GM19025 (cell line): ENCODE measurements around the gene TRIM6.
A peak's percentile ranks its signal among the peaks of the same experiment; 100 is the strongest.
"Not testable (repeated sequence)": the region's sequence is repeated elsewhere in the genome, so short reads cannot be mapped to it uniquely, and the experiment has no call there.

ENCODE experiments used
- ATAC-seq: cut with Tn5 transposase; IDR thresholded peaks from one replicate; pipeline ENCODE4 v1.9.1; 2021; ENCODE audit warnings: mild to moderate bottlenecking, low read depth, moderate library complexity; ENCODE audit not compliant: unreplicated experiment

TRIM6 gene, protein sequence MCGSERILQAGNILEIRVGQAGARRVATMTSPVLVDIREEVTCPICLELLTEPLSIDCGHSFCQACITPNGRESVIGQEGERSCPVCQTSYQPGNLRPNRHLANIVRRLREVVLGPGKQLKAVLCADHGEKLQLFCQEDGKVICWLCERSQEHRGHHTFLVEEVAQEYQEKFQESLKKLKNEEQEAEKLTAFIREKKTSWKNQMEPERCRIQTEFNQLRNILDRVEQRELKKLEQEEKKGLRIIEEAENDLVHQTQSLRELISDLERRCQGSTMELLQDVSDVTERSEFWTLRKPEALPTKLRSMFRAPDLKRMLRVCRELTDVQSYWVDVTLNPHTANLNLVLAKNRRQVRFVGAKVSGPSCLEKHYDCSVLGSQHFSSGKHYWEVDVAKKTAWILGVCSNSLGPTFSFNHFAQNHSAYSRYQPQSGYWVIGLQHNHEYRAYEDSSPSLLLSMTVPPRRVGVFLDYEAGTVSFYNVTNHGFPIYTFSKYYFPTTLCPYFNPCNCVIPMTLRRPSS

DNA sequence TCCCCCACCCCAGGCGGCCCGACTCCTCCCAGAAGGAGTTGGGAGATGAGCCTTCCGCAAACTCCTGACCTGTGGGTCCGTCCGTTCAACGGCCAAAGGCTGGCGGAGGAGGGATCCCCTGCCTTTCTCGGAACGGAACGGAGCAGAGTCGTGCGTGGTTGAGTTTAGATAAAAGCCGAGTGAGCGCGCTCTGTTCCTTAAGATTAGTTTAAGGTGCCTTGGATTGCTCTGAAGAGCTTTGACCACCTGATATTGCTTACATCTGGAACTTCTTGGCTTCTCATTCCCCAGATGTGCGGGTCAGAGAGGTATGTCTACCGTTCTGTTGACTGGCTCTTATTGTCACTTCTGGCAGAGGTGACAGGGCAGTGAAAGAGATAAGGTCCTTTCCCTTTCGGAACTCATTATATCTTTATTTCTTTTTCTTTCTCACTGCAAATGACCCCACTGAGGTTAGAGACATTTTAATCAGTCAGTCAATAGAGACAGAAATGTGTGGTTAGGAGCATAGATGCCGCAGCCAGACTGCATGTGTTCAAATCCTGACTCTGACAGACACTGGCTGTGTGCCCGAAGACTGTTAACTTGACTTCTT is at the start of gene TRIM6:
Gene TRIM6, plus strand, starts transcription at position 31 of the 595 bp plus-strand sequence. Its CDS starts 261 bp downstream, at position 292.
- ATAC-seq: no peak

DNA sequence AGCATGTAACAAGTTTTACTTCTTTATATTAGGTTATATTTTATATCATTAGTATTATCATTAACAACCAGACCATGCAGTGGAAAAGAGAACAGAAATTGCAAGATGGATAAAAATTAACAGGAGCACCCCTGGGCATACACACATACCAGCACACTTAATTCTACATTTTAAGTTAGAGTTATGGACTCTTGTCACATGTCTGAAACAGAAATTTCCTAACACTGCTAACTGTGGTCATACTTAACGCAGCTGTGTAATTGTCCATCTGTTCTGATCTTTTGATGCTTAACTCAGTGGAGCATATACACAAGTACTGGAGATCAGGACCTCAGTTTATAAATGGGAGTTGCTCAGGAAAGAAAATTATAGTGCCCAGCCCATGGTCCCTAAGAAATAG is 48.5 kb upstream of the TRIM6 start:
- ATAC-seq: peak; percentile 58

DNA sequence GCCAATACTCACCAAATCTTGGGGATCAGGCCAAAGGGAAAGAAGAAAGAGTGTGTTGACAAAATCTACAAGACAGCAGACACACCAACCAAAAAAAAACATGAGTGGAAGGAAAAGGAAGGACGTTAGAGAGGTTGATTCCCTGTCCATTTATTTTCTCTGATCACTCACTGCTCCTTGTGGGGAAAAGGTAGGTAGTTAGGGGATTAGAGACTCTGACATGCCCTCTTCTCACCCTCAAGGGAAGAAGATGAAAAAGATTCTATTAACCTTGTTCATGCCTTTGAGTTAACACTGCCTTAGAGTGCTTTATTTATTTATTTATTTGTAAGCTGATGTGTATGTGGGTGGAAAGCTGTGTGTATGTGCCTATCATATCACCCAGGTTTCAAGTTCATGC is 48.0 kb upstream of the TRIM6 start, which contains the start of gene OR52H1:
Gene OR52H1, minus strand, starts transcription at position 101 of the 400 bp plus-strand sequence. CDS start 3,035 bp downstream, outside the sequence.
- no peak for ATAC-seq

DNA sequence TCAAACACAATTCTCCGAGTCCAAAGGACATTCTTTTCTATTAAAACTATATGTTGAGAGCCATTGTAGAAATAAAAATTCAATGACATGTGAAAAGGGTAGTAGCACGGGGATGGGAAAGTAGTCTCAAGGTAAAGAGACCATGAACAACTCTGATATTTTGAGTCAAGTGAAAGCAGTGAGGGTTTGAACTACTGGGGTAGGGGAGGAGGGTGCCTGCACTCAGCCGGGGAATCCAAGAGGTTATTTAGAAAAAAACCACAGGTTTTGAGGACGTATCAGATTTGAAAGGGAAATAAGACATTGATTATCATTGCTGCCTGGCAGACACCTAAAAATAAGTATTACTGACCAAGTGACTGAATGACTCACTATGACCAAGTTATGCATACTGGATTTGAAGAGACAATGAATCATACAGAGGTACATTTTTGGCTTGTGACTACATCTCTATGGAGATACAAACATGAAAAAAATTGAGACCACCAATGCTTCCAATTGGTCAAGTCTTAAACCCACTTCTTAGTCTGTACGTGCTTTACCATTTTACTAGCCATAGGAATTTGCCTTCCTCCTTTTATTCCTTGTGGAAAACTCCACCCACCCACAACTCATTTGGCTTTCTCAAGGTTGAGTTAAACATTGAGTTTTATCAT is 45.9 kb upstream of the TRIM6 start:
- ATAC-seq: peak; percentile 54

DNA sequence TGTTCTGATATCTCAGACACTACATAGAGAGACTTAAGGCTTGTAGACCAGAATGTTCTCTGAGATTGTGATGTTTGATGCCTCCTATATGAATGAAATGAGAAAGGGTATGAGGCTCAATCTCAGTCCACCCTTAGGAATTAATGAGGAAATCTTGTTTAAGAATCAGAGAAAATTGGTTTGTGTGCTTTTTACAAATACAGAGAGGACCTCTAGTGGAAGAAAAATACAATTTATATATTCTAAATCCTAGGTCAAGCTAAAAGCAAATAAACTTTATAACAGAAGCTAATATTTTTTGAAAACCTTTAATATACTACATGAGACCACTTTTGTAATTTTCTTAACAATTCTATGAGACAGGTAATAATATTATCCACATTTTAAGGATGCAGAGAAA is 43.1 kb upstream of the TRIM6 start:
- ATAC-seq: no peak

DNA sequence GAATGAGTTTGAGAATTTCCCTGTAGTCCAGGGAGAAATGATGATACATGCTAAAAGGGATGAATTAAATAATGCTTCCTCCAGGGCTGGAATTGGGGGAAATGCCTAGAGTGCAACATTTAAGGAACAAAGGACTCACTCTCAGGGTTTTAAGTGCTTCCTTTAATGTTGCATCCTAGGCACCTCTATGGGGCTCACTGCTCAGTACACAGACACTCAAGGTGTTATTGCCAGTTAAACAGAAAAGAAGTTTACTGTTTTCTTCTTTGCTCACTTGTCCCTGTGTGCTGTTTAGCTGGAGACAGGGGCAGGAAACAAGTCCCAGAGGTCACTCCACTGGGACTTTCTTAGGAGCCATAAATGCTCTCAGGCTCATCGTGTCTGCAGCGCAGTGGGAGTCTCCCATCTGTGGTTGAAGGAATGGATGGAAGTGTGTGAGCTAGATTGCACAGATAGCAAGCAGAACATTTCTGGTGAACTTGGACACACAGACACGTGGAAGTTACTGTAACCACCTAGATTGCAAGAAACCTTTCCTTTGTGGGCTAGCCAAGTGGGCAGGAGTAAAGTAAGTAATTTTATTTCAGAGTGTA is 39.7 kb upstream of the TRIM6 start:
- no peak for ATAC-seq

DNA sequence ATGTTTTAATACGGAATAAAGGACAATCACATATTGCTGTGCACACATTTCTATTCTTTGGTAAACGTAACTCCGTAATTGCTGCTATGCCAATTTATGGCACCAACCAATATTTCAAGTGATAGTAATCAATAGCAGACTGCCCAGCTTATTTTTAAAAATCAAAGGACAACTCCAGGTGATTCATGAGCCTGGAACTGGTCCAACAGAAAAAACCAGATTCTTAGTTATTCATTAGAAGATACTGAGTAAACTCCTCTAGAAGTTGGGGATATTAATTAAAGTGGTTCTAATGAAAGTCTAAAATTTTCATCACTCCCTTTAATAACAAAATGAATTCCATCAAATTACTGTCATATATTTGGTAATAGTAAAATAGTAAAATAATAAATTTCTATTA is 38.7 kb upstream of the TRIM6 start:
- ATAC-seq: no peak

DNA sequence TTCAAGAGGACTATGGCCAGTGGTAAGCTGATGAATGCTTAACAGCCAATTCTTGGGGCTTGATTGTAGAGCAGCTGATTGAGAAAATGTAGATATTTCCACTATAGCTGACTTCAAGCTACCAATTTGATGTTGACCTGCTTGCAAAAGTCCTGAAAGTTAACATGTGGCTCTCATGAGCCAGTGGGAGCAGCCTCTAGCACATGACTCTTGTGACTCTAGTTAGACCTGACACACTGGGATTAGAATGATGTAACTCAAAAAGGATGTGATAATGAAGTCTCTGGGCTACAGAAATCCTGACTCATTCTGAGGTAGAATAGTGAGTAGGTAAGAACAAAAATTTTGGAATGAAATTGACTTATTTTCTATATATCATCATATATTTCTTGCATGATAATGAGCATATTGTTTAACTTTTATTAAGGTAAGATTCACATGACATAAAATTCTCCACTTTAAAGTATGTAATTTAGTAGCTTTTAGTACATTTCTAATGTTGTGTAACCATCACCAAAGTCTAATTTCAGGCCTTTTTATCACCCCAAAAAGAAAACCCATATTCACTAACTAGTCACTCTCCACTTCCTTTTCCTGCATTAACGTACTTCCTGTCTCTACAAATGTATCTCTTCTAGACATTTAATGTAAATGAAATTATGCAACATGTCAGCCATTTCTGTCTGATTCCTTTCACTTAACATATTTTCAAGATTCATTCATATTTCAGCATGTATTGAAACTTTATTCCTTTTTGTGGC is 32.0 kb upstream of the TRIM6 start:
- no peak for ATAC-seq

DNA sequence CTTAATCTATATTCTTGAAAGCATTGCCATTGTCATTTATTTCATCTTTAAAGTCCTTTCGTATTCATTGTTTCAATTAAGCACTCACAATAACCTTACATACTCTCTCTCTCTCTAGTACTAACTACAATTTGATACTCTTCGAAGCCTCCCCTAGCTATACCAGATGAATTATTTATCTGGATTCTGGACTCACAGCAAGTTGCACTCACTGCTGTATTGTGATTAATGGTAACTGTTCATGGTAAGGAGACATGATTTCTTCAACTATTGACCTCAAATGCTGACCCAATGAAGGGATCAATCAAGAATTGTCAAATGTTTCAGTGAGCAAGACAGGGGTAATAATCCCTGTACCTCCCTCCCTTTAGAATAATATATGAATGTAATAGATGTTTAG is 21.8 kb upstream of the TRIM6 start:
- ATAC-seq: no peak

DNA sequence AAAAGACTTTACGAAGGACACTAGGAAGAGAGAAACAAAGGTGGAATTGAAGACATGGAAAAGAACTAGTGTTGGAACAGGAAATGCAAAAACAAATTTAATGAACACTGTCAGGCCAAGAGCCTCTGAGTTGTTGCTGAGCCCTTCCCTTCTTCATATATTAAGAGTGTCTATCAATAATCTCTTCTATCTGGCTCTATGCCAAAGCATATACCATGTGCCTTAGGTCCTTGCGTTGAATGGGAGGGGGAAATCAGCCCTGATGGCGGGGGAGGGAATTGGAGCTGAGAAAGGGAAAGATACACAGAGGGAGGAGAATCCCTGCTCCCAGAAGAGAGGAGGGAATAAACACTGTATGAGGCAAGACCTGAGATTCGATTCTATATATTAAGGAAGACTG is 21.3 kb upstream of the TRIM6 start:
- no peak for ATAC-seq

DNA sequence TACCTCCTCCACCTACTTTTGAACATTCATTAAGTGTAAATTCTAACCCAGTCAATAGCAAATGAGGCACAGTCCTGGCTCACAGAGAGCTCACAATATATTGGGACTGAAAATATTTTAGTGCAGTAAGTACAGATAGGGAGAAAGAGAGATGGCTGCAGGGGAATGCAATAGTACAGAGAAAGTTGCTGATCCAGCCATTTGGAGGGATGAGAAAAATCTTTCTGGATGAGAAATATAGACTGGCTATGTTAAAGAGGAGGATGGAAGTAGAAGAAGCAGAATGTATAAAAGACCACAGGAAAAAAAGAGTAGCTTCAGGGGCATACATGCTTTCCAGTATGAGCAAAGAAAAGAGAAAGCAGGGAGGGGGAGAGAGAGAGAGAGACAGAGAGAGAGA is 19.3 kb upstream of the TRIM6 start:
- ATAC-seq: no peak

DNA sequence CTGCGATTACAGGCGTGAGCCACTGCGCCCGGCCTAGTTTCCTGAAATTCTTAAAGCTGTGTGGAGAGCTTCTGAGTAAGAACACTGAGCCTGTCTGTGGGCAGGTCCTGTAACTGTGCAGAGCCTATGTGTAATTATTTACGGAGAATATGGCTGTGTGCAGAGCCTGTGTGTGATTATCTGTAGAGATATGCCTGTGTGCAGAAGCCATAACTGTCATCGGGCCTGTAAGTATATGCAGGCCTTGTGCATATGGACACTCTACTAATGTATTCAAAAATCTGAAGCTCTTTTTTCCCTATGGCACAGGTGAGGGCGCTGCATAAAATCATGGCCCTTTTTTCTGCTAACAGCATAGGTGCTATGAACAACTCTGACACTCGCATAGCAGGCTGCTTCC is 15.9 kb upstream of the TRIM6 start, which contains the start of gene OR52B6:
Gene OR52B6, plus strand, starts transcription at position 301 of the 400 bp plus-strand sequence. Its CDS starts 0 bp downstream, at position 301.
- no peak for ATAC-seq

DNA sequence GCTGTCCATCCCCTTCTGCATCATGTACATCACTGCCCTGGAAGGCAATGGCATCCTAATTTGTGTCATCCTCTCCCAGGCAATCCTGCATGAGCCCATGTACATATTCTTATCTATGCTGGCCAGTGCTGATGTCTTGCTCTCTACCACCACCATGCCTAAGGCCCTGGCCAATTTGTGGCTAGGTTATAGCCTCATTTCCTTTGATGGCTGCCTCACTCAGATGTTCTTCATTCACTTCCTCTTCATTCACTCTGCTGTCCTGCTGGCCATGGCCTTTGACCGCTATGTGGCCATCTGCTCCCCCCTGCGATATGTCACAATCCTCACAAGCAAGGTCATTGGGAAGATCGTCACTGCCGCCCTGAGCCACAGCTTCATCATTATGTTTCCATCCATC is 15.4 kb upstream of the TRIM6 start:
- no peak for ATAC-seq

DNA sequence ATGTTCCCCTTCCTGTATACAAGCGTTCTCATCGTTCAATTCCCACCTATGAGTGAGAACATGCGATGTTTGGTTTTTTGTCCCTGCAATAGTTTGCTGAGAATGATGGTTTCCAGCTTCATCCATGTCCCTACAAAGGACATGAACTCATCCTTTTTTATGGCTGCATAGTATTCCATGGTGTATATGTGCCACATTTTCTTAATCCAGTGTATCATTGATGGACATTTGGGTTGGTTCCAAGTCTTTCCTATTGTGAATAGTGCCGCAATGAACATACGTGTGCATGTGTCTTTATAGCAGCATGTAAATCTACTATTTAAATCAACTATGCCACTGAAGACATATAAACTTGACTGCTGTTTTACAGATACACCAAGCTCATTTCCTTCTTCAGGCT is 12.0 kb upstream of the TRIM6 start:
- ATAC-seq: not testable (repeated sequence)

DNA sequence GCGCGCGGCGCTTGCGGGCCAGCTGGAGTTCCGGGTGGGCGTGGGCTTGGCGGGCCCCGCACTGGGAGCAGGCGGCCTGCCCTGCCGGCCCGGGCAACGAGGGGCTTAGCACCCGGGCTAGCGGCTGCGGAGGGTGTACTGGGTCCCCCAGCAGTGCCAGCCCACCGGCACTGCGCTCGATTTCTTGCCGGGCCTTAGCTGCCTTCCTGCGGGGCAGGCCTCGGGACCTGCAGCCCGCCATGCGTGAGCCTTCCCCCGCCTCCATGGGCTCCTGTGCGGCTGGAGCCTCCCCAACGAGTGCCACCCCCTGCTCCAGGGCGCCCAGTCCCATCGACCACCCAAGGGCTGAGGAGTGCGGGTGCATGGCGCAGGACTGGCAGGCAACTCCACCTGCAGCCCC is 6.5 kb upstream of the TRIM6 start:
- ATAC-seq: not testable (repeated sequence)

DNA sequence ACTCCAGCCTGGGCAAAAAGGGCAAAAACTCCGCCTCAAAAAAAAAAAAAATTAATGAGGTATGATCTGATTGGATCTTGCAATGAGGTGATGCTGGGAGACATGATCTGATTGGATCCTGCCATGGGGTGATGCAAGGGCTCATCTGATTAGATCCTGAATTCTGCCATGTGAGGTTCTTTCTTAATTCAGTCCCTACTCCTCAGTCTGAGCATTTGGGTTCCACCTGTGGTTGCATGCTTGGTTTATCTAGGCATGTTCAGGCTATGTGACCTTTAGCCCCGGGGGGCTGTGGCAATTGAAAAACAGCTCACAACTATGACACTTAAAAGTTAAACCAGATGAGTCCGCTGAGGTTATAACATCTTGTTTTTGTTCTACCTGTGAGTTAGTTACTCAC is 4.8 kb upstream of the TRIM6 start:
- ATAC-seq: no peak

DNA sequence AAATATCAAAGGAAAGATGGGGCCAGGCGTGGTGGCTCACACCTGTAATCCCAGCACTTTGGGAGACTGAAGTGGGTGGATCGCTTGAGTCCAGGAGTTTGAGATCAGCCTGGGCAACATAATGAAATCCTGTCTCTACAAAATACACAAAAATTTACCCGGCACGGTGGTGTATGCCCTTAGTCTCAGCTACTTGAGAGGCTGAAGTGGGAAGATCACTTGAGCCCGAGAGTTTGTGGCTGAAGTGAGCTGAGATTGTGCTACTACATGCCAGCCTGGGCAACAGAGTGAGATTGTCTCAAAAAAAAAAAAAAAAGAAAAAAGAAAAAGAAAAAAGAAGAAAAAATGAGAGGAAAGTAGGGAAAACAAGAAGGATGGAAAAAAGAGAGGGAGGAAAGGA is 3.8 kb upstream of the TRIM6 start:
- no peak for ATAC-seq

DNA sequence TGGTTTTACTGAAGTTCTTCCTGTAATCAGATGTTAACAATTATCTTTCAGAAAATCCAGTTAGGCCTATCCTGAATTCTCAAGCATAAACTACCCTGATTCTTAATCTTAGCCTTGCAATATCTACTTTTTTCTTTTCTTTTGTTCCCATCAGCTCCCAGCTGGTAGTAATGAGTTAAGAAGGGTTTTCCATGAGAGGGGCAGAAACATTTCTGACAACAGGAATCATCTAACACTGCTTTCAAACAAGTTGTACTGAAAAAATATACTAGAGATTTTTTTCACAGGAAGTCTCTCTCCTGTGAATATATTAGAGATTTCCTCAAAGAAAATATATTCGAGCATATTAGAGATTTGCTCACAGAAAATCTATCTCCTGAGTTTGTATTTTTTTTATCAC is 3.3 kb upstream of the TRIM6 start:
- ATAC-seq: no peak

DNA sequence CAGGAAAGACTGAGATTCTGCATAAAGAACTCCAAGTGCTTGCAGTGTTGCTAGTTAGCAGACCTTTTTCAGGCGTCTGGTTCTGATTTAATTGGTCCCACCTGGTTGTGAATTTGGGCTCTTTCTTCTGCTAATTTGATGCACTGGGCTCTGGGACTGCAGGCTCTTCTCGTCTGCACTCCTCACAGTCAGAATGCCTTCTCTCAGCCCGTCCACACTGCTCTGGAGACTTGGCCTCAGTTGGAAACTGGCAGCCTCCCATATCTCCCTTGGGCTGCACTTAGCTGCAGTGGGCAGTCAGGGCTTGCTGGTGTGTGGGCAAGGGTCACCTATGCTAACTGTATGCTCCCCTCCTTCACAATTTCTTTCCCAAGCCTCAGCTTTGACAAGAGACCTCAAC is 1.5 kb downstream of the TRIM6 start:
- ATAC-seq: no peak

DNA sequence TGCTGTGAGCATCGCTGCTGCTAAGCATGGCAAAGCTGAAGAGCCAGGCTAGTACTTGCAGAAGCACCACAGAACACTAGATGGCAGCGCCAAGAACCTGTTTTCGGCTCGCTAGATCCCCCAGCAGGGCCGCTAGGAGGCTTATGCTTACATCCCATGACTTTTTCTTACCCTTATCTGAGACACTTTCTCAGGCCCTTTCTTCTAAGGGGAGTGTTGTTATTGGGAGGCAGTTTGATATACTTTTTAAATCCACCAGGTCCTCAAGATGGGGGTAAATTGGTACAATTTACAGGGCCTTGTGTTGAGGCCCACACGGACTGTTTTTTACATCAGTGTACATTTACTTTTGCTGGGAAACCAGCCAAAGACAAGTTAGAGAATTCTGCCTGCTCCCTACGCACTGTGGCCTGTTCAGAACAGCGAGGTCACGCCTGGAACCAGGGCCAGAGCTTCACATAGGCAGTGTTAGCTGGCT is 4.0 kb downstream of the TRIM6 start:
- ATAC-seq: peak; percentile 82
